Measurements from ENCODE around the gene NUDT14.

NUDT14 gene

GRCh38 chr14:105159344-105159743 lies 21.8 kb downstream of the NUDT14 start:
- DNase-seq (ENCODE audit: low spot score): no peak

GRCh38 chr14:105158794-105159193 lies 22.3 kb downstream of the NUDT14 start:
- DNase-seq (ENCODE audit: low spot score): no peak

GRCh38 chr14:105157872-105158271 lies 23.2 kb downstream of the NUDT14 start:
- DNase-seq (ENCODE audit: low spot score): no peak

DNA sequence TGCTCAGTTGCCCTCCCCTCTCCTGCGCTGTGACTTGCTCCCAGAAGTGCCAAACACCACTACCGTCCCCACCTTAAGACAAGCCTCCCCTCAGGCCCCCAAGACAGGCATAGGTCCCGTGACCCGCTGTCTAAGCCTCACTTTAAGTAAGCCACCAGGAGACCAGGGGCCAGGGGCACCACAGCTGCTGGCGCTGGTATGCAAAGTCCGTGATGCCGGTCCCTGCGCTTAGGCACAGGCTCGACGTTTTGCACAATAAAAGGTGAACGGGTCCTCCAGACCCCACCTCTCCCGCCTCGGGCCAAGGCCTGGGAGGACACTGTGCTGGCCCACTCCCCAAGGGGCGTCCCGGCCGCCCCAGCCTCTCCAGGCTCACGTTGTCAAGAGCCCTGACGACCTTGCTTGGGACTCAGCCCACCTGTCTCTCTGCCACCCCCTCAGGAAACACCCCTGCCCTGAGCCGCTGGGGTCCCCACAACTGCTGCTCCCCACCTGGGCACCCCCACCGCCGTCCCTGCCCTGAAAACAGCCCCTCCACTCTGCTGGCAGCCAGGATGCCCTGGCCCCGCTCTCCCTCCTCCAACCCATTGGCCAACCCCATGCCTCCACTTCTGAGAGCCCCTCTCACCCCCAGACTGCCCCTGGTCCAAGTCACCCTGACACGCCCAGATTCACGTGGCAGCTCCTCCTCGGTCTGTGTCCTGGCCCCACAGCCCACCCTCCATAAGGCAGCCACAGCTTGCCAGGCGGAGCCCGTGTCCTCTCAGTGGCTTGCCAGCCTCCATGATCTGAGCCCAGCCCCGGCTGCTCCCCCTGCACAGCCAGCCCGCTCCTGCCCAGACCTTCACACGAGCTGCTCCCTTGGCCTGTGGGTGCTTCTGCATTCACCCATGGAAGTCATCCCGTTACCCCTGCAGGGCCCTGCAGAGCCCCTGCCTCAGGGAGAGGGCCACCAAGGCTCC lies 24.4 kb downstream of the NUDT14 start:
- DNase-seq (ENCODE audit: low spot score): no peak

- DNase-seq (ENCODE audit: low spot score): no peak
These were observed 25.3 kb downstream of the NUDT14 start for GRCh38 chr14:105155681-105156413.

DNA sequence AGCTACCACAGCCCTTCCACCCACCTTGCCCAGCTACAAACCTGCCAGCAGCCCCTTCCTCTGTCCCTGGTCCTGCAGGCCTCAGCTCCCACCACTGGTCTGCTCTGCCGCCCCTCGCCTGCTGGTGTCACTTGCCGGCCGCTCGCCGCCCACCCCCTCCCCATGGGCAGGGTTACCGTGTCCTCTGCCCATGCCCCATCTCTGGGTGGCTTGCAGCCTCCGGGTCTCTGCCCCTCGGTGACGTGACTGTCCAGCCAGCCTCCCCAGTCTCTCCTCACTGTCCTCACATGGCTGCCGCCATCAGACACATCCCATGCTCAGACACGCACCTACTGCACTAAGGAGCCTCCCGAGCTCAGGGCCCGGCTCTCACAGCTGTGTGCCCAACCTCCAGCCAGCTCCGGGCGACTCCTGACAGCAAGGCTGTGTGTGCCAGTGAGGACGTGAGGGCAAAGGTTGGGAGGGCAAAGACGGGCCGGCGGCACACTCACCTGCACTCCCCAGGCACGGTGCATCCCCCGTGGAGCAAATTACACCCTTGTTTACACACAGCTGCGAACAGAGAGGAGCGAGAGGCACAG lies 26.0 kb downstream of the NUDT14 start:
- DNase-seq (ENCODE audit: low spot score): no peak

- DNase-seq (ENCODE audit: low spot score): no peak
These were observed 26.6 kb downstream of the NUDT14 start for GRCh38 chr14:105154476-105154871.

DNA sequence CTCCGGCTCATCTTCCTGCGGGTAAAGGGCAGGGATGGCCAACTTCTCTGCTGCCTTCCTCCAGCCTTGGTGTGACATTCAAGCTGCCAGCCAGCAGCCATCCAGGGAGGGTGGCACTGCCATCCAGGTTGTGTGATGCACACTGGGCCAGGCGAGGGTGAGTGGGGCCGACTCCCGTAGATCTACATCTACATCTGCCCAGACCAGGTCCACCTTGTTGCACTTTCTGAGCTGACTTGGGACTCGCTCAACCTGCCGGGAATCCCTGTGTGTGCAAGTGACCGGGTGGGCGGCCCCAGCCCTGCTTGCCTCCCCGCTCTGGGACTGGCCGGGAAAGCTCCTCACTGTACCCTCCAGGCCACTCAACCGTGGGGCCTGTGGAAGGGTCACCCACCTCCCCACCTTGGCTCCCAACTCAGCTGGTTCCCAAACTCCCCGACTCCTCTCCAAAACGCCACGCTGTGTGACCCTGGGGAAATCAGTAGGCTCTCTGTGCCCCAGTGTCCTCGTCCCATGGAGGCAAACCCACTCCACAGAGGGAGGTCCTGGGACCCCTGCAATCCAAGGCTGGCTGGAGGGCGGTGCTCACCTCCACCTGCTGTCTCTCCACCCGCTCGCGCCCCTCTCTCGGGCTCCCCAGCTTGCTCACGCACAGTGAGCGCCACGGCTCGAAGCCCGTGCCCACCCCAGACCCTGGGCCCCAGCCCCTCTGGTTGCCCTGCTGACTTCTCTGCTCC lies 27.2 kb downstream of the NUDT14 start:
- no peak for DNase-seq (ENCODE audit: low spot score)

- DNase-seq (ENCODE audit: low spot score): no peak
These were observed 27.8 kb downstream of the NUDT14 start for GRCh38 chr14:105153331-105153731.

DNA sequence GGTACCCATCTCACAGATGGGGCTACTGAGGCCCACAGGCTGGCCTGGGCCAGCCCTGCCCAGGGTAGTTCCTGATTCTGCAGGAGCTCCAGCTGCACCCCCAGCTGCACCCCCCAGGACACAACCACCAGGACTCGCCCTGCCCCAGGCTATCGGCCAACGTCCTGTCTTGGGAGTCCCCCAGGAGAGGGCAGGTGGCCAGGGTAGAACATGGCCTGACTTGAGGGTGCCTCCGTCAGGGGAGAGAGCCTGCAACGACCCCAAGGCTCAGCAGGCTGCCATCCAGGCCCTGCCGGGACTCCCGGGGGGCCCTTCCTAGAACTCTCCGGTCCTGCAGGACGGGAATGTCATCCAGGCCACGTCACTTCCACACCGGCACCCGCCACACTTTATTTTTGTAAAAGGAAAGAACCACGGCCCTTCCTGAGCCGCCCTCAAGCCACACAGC lies 28.3 kb downstream of the NUDT14 start:
- DNase-seq (ENCODE audit: low spot score): no peak

DNA sequence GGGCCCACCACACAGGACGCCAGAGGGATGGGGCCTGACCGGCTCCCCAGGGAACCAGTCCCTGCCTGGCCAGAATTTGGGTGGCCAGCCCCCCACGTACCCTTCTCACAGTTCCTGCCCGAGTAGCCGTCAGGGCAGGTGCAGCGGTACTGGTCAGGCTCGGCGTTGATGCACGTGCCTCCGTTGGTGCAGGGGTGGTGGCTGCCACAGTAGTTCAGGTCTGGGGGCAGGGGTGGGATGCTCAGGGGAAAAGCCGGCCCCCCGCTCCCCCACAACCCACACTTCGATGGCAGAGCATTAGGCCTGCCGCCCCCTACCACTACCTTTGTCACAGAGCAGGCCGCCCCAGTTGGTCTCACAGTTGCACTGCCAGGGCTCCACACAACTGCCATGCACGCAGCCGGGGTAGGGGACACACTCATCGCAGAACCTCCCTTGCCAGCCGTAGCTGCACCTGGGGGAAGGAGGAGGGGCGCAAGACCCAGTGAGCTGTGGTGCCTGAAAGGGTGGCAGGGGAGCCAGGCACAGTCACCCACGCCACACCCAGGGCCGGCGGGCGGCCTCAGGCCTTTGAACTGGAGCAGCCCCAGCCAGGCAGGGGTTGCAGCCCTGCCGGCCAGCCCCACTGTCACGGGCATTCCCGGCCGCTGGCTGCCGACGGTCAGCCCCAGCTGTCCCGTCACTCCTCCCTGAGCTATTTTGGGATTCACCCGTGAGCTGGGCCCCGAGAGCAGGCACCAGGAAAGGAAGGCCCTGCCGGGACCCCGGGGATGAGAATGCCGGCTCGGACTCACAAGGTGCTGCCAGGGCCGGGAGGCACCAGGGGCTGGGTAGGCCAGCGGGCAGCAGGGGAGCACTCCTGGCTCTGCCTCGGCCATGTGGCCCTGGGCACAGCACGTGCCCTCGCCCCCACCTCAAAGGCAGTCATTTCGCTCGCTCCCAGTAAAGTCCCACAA lies 29.0 kb downstream of the NUDT14 start:
- no peak for DNase-seq (ENCODE audit: low spot score)

- DNase-seq (ENCODE audit: low spot score): no peak
These were observed 29.9 kb downstream of the NUDT14 start for GRCh38 chr14:105151084-105151837.

DNA sequence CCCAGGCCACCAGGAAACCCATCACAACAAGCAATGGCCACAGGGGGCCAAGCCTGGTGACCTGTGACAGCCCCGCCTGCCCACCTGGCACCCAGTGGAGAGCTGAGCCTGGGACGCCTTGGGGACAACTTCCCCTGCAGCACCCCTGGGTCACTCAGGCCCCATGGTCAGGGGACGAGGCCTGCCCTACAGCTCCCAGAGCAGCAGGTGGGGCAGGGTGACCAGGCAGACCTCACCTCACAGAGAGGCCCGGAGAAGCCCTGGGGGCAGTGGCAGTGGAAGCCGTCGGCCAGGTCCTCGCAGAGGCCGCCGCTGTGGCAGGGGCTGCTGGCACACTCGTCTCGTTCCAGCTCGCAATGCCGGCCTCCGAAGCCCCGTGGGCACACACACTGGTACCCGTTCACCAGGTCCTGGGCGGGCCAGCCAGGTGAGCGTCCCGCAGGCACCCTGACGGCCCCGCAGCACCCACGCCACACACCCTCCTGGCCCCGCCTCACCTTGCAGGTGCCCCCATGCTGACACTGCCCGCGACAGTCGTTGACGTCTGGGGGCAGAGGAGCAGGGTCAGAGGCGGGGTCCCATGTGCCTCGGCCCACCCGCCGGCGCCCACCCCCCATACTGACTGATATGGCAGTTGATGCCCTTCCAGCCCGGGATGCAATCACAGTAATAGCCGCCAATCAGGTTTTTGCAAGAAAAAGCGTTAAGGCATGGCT lies 30.6 kb downstream of the NUDT14 start:
- no peak for DNase-seq (ENCODE audit: low spot score)

DNA sequence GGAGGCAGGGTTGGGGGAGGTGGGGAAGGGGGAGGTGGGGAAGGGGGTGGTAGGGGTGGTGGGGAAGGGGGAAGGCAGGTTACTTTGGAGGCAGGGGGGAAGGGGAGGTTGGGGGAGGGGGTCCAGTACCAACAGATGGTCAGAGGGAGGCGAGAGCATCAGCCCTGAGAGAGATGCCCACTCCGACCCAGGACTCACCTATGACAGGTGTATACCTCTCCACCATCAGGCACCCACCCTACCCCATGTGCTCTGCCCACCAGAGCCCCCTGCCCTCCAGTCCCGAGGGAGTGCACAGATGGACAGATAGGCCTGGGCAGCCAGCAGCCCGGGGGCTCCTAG lies 31.1 kb downstream of the NUDT14 start:
- DNase-seq (ENCODE audit: low spot score): no peak

DNA sequence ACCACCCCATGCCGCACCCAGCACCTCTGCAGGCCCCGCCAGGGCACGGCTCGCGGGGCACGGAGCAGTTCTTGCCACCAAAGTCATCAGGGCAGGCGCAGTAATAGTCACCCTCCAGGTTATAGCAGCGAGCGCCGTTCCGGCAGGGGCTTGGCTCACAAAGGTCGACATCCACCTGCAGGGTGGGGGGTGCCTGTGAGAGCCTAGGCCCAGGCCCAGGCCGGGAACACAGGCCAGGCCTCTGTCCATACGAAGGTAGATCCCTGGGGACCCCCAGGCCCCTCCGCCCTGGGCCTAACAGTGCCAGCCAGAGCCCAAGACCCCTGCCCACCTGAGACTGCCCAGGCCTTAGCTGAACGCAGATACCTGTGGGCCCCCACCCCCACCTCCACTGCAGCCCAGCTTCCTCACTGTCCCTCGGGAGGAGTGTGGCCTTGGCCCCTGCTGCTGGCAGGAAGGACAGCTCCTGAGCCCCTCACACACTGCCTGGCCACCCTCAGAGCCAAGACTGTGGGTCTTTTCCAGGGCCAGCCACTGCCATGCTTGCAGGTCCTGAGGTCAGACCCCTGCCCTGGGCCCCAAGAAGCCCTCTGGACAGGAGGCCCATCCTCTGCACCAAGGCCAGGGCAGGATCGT lies 31.8 kb downstream of the NUDT14 start:
- no peak for DNase-seq (ENCODE audit: low spot score)

GRCh38 chr14:105148604-105149145 lies 32.4 kb downstream of the NUDT14 start:
- DNase-seq (ENCODE audit: low spot score): no peak

- no peak for DNase-seq (ENCODE audit: low spot score)
These were observed 33.2 kb downstream of the NUDT14 start for GRCh38 chr14:105147671-105148603.
